HepG2 (cell line): ENCODE data around the gene SH3PXD2A. TPM values are rescaled to one million over a fixed set of nuclear protein-coding genes. Genes with fewer than 3 reads are reported as not detected.

Experiments used
- CCDC6 ChIP-seq: sonication (generic); formaldehyde crosslinking; IDR thresholded peaks from 2 replicates; pipeline ENCODE4 v1.8.1; 2022; ENCODE audit warnings: mild to moderate bottlenecking, missing genetic modification reagents, moderate library complexity
- FOSL2 ChIP-seq: sonication (generic); formaldehyde crosslinking; IDR thresholded peaks from 2 replicates; pipeline ENCODE4 v1.4.0; 2020; ENCODE audit warnings: missing genetic modification reagents
- FOXJ3 ChIP-seq: sonication (generic); formaldehyde crosslinking; IDR thresholded peaks from 2 replicates; pipeline ENCODE4 v1.4.0; 2020; ENCODE audit warnings: missing genetic modification reagents, mild to moderate bottlenecking, borderline replicate concordance
- HNF4A ChIP-seq: sonication (generic); formaldehyde crosslinking; IDR thresholded peaks from 2 replicates; pipeline ENCODE4 v1.4.0; 2020; ENCODE audit warnings: missing genetic modification reagents
- KDM1A ChIP-seq: IDR thresholded peaks from 2 replicates; pipeline ENCODE4 v1.6.1; 2016; ENCODE audit warnings: missing compliant biosample characterization
- MAZ ChIP-seq, 2 experiments: sonication (generic) in 1 of 2; formaldehyde crosslinking in 1 of 2; IDR thresholded peaks; 2 replicates each; pipeline versions ENCODE4 v1.5.0 to v1.6.1; 2012 to 2020; ENCODE audit warnings: low read depth in 2 of 2, mild to moderate bottlenecking in 2 of 2, borderline replicate concordance in 1 of 2, improper control_type of control experiment in 1 of 2, low read length in 1 of 2, missing genetic modification reagents in 1 of 2, moderate library complexity in 1 of 2
- PHF21A ChIP-seq: sonication (generic); formaldehyde crosslinking; IDR thresholded peaks from 2 replicates; pipeline ENCODE4 v1.5.0; 2020; ENCODE audit warnings: mild to moderate bottlenecking, missing genetic modification reagents
- POLR2G ChIP-seq: fragments of 200-400 bp; formaldehyde crosslinking; IDR thresholded peaks from 2 replicates; pipeline ENCODE4 v1.6.1; 2018; ENCODE audit warnings: mild to moderate bottlenecking, low read depth, low read length, moderate library complexity
- RFXAP ChIP-seq: sonication (generic); formaldehyde crosslinking; IDR thresholded peaks from 2 replicates; pipeline ENCODE4 v1.4.0; 2020; ENCODE audit warnings: missing genetic modification reagents, borderline replicate concordance
- RXRB ChIP-seq: IDR thresholded peaks from 2 replicates; pipeline ENCODE4 v1.6.1; 2016; ENCODE audit warnings: borderline replicate concordance, missing genetic modification reagents, missing compliant biosample characterization
- SOX5 ChIP-seq: IDR thresholded peaks from 2 replicates; pipeline ENCODE4 v1.6.1; 2016; ENCODE audit warnings: borderline replicate concordance
- TBX2 ChIP-seq: sonication (generic); formaldehyde crosslinking; IDR thresholded peaks from 2 replicates; pipeline ENCODE4 v1.5.0; 2020; ENCODE audit warnings: missing genetic modification reagents, mild to moderate bottlenecking, borderline replicate concordance
- TFDP1 ChIP-seq: IDR thresholded peaks from 2 replicates; pipeline ENCODE4 v1.6.1; 2016; ENCODE audit warnings: missing compliant biosample characterization, missing genetic modification reagents, borderline replicate concordance
- ZNF24 ChIP-seq: fragments of 450-650 bp; IDR thresholded peaks from 2 replicates; pipeline ENCODE4 v1.6.1; 2017; ENCODE audit warnings: antibody characterized with exemption, mild to moderate bottlenecking
- ZNF451 ChIP-seq: sonication (generic); formaldehyde crosslinking; IDR thresholded peaks from 2 replicates; pipeline ENCODE4 v1.5.0; 2020; ENCODE audit warnings: mild to moderate bottlenecking, missing genetic modification reagents
- ZNF639 ChIP-seq: conservative IDR thresholded peaks from 2 replicates; pipeline ENCODE4 v1.6.1; 2018; ENCODE audit warnings: missing genetic modification reagents
- ZNF776 ChIP-seq: sonication (generic); formaldehyde crosslinking; IDR thresholded peaks from 2 replicates; pipeline ENCODE4 v1.4.0; 2020; ENCODE audit warnings: mild to moderate bottlenecking, missing genetic modification reagents
- polyA plus RNA-seq, 8 experiments: library from polyadenylated mRNA; depleted of rRNA in 3 of 8; stranded (reverse) in 7 of 8; unstranded in 1 of 8; fragments of >200 nt; fragmentation: Illumina TruSeq in 4 of 8; extraction: Trizol in 4 of 8; gene quantifications; 2 replicates each; pipeline versions ENCODE4 v1.2.1 to v1.2.3, GENCODE V29; 2011 to 2016; ENCODE audit warnings: low read depth in 4 of 8, missing spikeins in 1 of 8, mixed read lengths in 1 of 8; ENCODE audit not compliant: insufficient read depth in 1 of 8
- total RNA-seq, 5 experiments: library from RNA; depleted of rRNA; stranded (reverse); fragments of >200 nt; fragmentation: Illumina TruSeq; extraction: Trizol; gene quantifications; 2 replicates each; pipeline ENCODE4 v1.2.3, GENCODE V29; 2016; ENCODE audit warnings: low read depth in 1 of 5
- TF ChIP-seq, protein P1 (sequence below): sonication (generic); formaldehyde crosslinking; IDR thresholded peaks from 2 replicates; pipeline ENCODE4 v1.8.0; 2022; ENCODE audit warnings: mild to moderate bottlenecking, missing genetic modification reagents
- TF ChIP-seq, protein P2 (sequence below), 2 experiments: sonication (generic) in 1 of 2; formaldehyde crosslinking in 1 of 2; IDR thresholded peaks; 2 replicates each; pipeline versions ENCODE4 v1.6.1 to v1.9.0; 2014 to 2022; ENCODE audit warnings: antibody characterized with exemption in 1 of 2, borderline replicate concordance in 1 of 2, inconsistent platforms in 1 of 2, low read depth in 1 of 2, missing genetic modification reagents in 1 of 2

Gene SH3PXD2A
- total and polyA plus RNA-seq, 2 of the 13 experiments (the other 11 are each of a cell fraction or from before 2014, with no cell fraction given): 11.1 to 11.3 TPM

- TF ChIP-seq TFDP1 (CRISPR knock-in tag) (no peak), ZNF776 (CRISPR knock-in tag) (no peak), HNF4A (peak; percentile 83), FOXJ3 (peak; percentile 69; the same call in 1 of the 2 replicates), MAZ (IDR thresholded peaks at IDR 0.05; ENCODE audit: borderline replicate concordance, low read depth, low read length) (0 out of 2 replicates have a peak, but pooled peaks have one; percentile 30), MAZ (CRISPR knock-in tag; IDR thresholded peaks at IDR 0.05; ENCODE audit: low read depth) (no peak), CCDC6 (CRISPR knock-in tag) (0 out of 2 replicates have a peak, but pooled peaks have one; percentile 63), FOSL2 (CRISPR knock-in tag) (peak; percentile 58), RXRB (CRISPR knock-in tag) (peak; percentile 26; the same call in 1 of the 2 replicates), SOX5 (CRISPR knock-in tag) (peak; percentile 73; the same call in 1 of the 2 replicates), ZNF639 (CRISPR knock-in tag) (no peak), ZNF24 (no peak), TBX2 (CRISPR knock-in tag) (peak; percentile 61), POLR2G (peak; percentile 46; the same call in 1 of the 2 replicates), ZNF451 (CRISPR knock-in tag) (no peak), PHF21A (CRISPR knock-in tag) (0 out of 2 replicates have a peak, but pooled peaks have one; percentile 28), RFXAP (CRISPR knock-in tag) (peak; percentile 28; the same call in 1 of the 2 replicates), KDM1A (peak; percentile 50; the same call in 1 of the 2 replicates)
- TF ChIP-seq, protein P1, sequence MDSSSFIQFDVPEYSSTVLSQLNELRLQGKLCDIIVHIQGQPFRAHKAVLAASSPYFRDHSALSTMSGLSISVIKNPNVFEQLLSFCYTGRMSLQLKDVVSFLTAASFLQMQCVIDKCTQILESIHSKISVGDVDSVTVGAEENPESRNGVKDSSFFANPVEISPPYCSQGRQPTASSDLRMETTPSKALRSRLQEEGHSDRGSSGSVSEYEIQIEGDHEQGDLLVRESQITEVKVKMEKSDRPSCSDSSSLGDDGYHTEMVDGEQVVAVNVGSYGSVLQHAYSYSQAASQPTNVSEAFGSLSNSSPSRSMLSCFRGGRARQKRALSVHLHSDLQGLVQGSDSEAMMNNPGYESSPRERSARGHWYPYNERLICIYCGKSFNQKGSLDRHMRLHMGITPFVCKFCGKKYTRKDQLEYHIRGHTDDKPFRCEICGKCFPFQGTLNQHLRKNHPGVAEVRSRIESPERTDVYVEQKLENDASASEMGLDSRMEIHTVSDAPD: peak; percentile 52; the same call in 1 of the 2 replicates
- TF ChIP-seq, protein P2, sequence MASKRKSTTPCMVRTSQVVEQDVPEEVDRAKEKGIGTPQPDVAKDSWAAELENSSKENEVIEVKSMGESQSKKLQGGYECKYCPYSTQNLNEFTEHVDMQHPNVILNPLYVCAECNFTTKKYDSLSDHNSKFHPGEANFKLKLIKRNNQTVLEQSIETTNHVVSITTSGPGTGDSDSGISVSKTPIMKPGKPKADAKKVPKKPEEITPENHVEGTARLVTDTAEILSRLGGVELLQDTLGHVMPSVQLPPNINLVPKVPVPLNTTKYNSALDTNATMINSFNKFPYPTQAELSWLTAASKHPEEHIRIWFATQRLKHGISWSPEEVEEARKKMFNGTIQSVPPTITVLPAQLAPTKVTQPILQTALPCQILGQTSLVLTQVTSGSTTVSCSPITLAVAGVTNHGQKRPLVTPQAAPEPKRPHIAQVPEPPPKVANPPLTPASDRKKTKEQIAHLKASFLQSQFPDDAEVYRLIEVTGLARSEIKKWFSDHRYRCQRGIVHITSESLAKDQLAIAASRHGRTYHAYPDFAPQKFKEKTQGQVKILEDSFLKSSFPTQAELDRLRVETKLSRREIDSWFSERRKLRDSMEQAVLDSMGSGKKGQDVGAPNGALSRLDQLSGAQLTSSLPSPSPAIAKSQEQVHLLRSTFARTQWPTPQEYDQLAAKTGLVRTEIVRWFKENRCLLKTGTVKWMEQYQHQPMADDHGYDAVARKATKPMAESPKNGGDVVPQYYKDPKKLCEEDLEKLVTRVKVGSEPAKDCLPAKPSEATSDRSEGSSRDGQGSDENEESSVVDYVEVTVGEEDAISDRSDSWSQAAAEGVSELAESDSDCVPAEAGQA (IDR thresholded peaks at IDR 0.05; ENCODE audit: low read depth): no peak
- TF ChIP-seq, protein P2 (CRISPR knock-in tag; IDR thresholded peaks at IDR 0.05; ENCODE audit: borderline replicate concordance): no peak
These were observed 197.3 kb downstream of the SH3PXD2A start (continued) for GRCh38 chr10:103658049-103658577.
